KBM-7 (cell line): ENCODE data around the gene KIRREL3.
"Not testable (repeated sequence)": the region's sequence is repeated elsewhere in the genome, so short reads cannot be mapped to it uniquely, and the experiment has no call there.

ENCODE experiments used
- DNase-seq: peaks from one replicate; pipeline ENCODE4 v3.0.0-alpha.2; 2015
- in situ Hi-C: fragments of 300-500 bp; cut with MboI; formaldehyde crosslinking; loops from 2 replicates; pipeline ENCODE4 v1.14.3; 2020; ENCODE audit warnings: low sequenced_read_pairs, low pct_unique_long_range_greater_than_20kb, mixed read lengths

Gene KIRREL3

DNA sequence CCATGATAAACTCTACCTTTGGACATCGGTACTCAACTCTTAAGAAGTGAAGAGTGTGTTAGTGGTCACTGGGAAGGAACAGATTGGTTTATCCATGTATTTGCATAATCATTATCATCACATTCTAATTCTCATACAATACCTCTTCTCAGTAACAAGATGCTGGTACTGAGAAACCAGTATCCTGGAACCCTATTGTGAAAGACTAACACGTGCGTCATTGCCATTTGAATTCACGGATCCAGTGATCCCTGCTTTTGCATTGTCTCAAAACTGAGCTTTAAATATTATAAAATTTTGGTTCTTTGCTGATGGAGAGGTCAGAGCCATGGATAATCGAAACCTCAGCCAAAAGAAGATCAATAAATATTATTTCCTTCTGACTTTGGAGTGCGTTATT is 35.2 kb downstream of the KIRREL3 start:
- DNase-seq, result no peak
- in situ Hi-C loops, result no loop called here

DNA sequence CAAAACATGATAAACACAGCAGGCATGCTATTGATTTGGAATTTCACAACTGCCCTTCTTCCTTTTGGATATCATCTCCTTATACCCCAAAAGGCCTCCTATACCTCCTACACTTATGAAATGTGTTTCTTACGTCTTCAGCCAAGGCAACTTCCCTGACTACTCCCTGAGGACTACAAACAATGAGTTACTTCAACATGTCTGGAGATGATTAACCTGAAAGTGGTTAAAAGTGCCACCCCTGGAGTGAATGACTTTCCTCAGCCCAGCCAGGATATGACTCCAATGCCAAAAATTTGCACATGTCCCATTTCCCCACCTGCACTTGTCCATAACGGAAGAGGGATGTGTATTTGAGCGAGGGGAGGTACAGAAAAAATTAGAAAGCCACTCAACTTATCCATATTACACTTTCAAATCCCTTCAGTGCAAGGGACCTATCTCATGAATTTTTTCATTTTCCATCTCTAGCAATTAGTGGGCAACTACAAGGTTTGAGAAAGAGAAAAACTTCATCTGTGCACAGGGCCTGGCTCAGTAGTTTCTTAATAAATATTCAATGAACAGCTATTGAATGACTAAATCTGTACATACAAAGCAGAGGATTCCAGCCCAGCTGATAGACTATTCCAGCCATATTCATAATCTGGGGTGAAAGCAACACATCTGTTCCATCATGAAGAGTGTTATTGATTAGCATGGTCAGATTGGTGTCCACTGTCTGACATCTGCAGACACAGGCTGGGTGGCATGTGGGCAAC is 36.8 kb downstream of the KIRREL3 start:
- no peak for DNase-seq
- in situ Hi-C loops, result no loop called here

DNA sequence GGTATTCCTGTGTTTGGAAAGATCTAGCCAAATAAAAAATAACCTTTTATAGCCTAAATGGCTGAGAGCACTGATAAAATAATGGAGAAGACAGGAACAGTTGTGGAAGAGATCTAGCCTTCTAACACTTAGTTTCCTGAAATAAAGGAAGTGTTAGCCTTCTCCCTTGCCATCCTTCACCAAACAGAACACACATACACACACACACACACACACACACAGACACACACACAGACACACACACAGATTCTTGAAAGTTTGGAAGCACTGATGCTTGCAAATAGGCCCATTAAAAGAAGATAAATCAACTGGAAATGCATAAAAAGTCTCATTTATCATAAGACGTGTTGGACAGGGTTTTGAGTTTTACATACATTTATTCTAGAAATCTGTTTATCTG is 37.5 kb downstream of the KIRREL3 start:
- in situ Hi-C loops, result no loop called here
- DNase-seq, result no peak

DNA sequence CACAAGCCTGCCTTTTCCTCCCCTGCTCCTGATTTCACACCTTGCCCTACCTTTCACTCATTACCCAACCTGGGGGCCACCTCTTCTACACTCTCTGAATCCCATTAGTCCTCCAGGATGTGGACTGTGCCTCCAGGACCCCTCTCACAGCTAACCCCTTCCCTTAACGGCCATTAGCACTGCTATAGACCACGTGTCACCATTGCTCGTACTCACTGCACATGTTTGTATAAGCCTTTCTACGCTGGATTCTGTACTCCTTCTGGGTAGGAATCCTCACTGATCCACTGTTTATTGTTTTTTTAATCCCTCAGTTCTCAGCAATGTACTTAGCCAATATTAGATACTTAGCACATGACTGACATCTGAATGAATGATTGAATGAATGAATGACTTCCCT is 40.9 kb downstream of the KIRREL3 start:
- in situ Hi-C loops, result no loop called here
- DNase-seq, result no peak

DNA sequence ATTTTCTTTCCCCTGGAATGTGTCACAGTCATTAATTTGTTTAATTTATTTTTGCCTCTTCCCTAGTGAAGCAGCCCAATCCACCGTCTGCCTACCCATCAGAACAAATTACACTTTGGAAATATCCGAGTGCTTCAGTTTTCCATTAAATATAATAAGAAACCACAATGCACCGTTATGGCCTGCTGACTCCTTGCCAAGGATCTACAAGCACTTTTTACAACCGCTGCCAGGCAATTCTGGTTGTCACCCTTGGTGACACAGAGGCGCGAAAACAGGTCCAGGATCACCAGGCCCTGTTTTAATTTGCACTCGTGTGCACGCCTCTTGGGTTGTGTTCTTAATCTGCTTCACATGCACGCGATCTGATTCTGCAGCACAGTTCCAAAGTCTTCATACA is 43.9 kb downstream of the KIRREL3 start:
- in situ Hi-C loops, result no loop called here
- DNase-seq, result no peak

DNA sequence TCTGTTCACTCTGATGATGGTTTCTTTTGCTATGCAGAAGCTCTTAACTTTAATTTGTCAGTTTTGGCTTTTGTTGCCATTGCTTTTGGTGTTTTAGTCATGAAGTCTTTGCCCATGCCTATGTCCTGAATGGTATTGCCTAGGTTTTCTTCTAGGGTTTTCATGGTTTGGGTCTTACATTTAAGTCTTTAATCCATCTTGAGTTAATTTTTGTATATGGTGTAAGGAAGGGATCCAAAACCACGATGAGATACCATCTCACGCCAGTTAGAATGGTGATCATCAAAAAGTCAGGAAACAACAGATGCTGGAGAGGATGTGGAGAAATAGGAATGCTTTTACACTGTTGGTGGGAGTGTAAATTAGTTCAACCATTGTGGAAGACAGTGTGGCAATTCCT is 48.0 kb downstream of the KIRREL3 start:
- in situ Hi-C loops, DNase-seq: not testable (repeated sequence)

DNA sequence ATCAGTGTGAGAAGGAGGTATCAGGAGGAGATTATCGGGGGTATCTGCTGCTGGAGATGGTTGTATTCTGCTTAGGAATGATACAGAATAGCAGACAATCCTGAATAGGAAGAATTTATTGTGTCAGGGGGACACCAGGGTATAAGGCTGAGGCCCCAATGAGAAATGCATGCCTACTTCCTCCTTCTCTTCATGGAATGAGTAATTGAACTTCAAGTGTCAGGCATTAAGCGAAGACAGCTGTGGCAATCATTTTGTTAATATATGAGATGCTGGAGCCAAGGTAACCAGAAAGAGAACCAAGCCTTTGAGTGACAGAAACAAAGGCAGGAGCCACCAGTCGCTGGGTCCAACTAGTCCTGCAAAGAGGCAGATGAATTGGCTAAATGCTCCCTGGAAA is 49.1 kb downstream of the KIRREL3 start:
- in situ Hi-C loops, result no loop called here

DNA sequence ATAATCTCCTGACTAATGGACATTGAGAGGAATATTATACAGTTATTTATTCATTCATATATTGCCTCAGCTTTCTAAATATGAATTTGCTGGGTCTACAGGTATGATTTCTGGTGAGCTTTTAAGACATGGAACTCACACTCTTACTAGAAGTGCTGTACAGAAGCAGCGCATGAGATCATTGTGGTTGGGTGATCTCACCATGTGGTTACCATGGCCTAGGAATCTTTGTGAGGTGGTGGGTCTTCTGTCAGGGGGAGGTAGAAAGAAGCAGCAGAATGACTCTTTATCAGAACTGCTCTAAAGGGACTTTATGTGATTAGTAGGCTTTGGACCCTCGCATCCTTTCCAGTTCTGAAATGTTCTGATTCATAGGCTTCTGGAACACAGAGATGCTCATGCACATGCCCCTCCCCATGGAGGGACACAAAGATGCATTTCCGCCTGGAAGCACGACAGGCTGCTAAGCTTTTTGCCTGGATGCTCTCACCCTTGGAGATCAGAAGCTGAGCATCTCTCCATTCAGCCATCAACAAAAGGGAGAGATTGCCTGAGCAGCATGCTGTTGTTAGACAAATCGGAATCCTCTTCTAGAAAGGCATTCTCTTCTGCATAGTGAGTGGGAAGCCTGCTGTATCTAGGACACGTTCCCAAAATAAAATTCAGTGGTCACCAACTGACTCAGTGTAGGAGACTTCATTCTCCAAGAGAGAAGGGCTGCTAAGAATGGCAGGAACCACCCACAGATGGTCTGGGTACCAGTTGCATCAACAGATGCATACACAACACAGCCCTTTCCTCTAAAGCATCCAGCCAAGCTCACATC is 51.3 kb downstream of the KIRREL3 start:
- no peak for DNase-seq

More for the DNA sequence above, 49.1 kb downstream of the KIRREL3 start:
- no peak for DNase-seq

DNA sequence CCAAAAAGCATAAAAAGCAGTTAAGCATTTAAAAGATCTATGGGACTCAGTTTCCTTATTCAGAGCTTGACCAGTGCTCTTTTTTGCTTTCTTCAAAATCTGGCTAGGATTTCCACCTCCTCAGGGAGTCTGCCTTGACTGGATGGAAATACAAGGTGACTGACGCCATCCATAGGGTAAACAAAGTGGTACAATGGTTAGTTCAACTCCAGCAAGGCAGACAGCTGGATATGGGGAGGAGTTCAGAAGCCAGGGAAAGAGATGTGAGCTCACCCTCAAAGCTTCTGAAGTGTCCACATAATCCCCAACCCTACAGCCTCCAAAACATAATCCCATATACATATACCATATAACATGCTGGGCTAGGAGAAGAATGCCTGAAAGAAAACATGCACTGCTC is 52.0 kb downstream of the KIRREL3 start:
- in situ Hi-C loops, result no loop called here
- no peak for DNase-seq

More for the DNA sequence above, 51.3 kb downstream of the KIRREL3 start:
- in situ Hi-C loops, result no loop called here

DNA sequence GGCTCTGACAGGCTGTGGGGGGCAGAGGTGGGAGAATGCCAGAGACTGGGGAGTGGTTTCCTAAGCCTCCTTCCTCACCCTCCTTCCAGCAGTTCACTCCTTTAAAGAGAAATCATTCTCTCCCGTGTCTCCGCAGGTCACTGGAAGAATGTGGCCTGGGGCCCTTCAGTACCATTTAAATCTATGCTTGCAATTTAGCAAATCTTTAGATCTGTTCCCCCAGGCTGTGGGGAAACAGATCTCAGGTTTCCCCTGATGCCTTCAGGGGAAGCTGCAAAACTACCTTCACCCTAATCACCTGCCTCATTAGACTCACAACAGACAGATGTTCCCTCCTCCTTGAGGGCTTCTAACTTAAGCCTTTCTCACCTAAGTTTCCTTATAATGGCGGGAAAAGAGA is 55.3 kb downstream of the KIRREL3 start:
- DNase-seq, result no peak

DNA sequence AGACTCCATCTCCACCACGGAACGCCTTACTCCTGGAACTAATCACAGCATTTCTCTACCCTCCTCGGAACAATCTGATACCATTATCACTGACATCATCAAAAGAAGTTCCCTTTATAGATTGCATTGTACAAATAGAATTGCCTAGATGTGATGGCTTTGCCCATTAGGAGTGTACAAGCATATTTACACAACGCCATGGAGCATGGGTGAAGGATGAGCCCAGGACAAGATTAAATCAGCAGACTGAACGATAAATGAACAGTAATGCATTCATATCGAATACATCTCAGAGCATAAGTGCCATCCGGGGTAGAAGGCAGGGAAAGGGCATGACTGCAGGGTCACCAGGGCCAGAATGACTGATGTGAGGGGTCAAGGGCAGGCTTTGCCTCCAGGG is 57.3 kb downstream of the KIRREL3 start:
- no peak for DNase-seq

More for the DNA sequence above, 55.3 kb downstream of the KIRREL3 start:
- in situ Hi-C loops, result no loop called here

DNA sequence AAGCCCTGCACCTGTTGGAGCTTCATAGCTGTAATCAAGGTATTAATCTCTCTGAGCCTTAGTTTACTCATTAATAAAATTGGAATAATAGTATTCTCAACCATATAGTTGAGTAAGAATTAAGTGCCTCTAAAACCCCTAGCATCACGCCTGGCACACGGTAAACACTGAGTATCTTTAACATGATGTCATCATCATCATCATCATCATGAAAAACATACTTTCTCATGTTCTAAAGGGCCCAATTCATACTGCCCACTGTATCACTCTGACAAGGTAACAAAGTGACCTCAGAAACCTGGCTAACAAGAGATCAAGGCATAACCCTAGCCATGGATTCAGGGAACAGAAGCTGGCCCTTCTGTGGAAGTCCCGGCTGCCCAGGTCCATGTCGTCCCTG is 58.4 kb downstream of the KIRREL3 start:
- in situ Hi-C loops, result no loop called here
- DNase-seq, result no peak

More for the DNA sequence above, 57.3 kb downstream of the KIRREL3 start:
- in situ Hi-C loops, result no loop called here

DNA sequence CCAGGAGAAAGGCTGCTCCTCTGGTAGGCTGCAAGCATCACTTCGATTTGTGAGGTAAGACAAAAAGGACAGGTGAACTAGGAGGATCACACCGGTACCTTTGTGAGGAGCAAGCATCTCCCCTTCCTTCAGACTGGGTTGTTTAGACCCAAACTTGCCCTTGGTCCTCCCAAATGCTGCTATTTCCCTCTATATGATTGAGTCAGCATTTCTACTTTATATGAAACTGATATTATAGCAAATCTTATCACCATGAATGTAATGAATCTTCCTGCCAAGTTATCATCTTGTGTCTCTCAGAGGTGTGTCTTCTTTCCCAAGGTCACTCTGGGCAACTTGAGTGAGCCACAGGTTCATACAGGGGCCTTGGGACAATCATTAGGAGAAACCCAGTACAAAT is 61.0 kb downstream of the KIRREL3 start:
- in situ Hi-C loops, result no loop called here
- no peak for DNase-seq

DNA sequence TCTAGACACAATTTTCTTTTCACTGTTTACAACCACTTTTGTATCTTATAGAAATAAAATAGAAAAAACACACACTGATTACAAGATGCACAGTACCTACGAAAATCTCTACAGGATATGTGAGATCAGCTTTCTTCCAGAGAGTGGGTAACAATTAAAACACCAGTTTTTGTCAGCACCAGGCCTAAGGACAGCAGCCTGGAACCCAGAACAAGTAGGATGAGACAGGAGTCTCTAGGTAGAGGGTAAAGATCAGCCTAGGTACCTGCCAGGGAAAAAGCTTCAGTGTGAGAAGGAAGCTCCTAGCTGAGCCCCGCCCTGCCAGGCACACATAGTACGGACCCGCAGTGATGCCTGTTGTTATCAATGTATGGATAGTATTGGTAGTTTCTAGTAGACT is 61.9 kb downstream of the KIRREL3 start:
- in situ Hi-C loops, result no loop called here
- DNase-seq, result no peak

DNA sequence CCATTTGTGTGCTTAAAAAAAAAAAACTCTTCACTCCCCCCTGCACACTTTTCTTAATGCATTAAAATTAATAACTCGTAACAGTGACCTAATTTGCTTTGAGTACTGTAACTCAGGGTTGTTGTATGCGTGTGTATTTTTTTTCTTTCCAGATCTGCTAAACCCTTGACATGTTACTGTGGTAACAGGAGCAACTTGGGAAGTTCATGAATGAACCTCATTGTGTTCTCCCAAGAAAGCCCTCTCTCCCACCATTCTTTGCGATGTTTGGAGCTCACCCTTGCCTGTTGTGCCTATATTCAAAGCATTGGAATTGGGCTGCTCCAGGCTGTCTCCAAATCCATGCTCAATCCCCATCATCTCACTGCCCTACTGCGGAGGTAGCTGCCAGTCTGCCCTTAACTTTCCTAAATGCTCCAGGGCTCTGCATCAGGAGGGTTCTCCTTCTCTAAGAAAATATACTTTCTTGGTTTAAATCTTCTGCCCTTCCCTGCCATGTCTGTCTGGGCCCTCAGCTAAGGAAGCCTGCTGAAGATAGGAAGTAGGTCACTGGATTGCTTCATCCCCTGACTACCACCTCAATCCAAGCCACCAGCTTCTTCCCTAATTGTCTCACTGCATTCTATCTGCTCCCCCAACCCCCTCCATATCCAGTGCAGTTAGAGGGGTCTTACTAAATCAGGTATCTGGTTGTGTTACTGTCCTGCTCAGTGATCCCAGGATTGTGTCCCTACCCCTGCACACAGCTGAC is 70.3 kb downstream of the KIRREL3 start:
- in situ Hi-C loops, result no loop called here
- DNase-seq, result no peak

DNA sequence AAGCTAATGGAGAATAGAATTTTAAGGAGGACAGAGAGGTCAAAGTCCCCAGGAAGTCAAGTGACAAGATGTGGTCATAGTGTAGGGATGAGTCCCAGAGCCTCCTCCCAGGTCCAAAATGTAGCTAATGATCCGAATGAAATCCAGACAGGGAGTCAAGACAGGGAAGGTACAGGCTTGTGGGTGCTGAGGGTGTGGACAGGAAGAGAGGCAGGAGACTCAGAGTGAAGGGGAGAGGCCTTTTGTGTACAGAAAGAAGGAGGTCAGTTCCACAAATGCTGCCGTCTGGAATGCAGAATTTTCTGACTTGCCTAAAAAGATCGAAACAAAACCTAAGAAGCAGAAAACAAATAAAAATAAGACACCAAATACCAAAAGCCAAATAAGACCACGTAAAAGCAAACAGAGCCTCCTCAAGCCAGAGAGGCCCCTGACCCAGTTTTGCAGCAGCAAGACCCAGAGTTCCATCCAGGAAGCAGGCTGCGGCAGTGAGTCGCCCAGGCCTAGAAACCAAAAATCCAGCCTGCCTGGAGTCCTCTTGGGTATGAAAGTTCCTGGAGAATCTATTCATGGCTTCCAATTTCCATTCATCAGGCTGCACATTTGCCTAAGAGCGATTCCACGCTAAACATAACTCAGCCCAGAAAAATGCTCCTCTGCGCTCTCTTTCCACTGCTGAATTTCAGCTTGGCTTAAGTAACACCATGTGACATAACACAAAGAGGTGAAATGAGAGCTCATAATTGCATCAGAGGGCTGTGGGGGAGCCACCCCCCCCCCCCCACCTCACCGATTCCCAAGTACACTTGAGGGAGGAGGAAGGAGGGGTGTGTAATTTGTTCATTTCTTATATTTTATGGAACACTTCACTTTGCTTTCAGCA is 71.2 kb downstream of the KIRREL3 start:
- in situ Hi-C loops, result no loop called here
- DNase-seq, result no peak

DNA sequence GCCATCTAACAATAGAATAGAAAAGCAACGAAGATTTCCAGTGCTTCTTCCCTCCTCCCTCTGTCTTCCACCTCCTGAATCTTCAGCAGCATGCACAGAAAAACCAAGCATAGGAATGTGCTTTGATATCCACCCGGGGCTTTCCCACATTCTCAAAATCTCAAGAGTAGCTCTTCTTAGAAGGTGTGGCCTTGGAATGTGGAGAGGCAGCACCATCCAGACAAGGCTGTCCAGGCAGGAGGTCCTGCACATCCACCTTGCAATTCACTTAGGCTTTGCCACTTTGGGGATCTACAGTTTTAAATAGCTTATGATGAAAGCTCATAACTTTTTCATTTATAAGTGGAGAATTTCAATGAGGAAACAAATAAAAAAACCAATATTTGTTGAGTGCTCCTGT is 72.9 kb downstream of the KIRREL3 start:
- no peak for DNase-seq
- in situ Hi-C loops, result no loop called here

DNA sequence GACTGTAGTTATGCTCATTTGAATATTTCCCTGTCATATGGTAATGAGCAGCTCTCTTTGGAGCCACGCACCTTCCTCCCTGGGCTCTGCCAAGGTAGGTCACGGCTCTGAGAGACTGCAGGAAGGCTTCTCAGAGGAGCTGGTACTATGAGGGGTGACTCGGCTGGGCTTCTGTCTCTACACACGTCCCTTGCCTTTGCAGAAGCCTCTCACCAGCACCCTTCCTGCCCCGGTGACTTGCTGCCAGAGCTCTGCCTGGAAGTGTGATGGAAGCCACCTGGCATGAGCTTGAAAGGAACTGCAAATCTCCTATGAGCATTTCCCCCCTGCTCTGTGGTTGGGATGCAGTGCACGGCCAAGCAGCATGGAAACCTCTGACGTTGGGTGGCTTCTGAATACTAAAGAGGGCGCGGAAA is 74.2 kb downstream of the KIRREL3 start:
- DNase-seq, result no peak
- in situ Hi-C loops, result no loop called here
